ENCODE measurements around the gene KRT77. TPM values are rescaled to one million over a fixed set of nuclear protein-coding genes. Genes with fewer than 3 reads are reported as not detected.

The KRT77 gene
- total RNA-seq, 2 donors from 2014 or later: 0.41 TPM; not detected in 1

- DNase-seq (ENCODE audit: low spot score) (no peak), ATAC-seq (ENCODE audit: insufficient number of reproducible peaks, low FRiP score, low read depth) (no peak)
- H3K36me3 ChIP-seq: no peaks in the 10 kb centered on the region
- H3K27ac ChIP-seq: no peak overlapping the region
- no peaks in the 10 kb centered on the region for H3K27me3 ChIP-seq (replicated peaks; ENCODE audit: insufficient read depth)
- H3K4me3 ChIP-seq: no peak overlapping the region
- no peaks in the 10 kb centered on the region for H3K9me3 ChIP-seq
- peaks cover 0 to 8% of the 10 kb centered on the region in 2 donors for H3K4me1 ChIP-seq (ENCODE audit: control insufficient read depth in 1 of 2, low read depth in 2 of 2)
- TF ChIP-seq CTCF (IDR thresholded peaks at IDR 0.05): no peak
These were observed 8.3 kb downstream of the KRT77 start for GRCh38 chr12:52695039-52695438.

GRCh38 chr12:52694151-52694550 lies 9.2 kb downstream of the KRT77 start:
- no peak for TF ChIP-seq CTCF (IDR thresholded peaks at IDR 0.05)
- Histone ChIP-seq H3K4me1 (ENCODE audit: control insufficient read depth in 1 of 2, low read depth in 2 of 2) (peaks cover 0 to 8% of the 10 kb centered on the region in 2 donors), H3K9me3 (no peaks in the 10 kb centered on the region), H3K4me3 (no peak overlapping the region), H3K36me3 (no peaks in the 10 kb centered on the region), H3K27me3 (replicated peaks; ENCODE audit: insufficient read depth) (no peaks in the 10 kb centered on the region), H3K27ac (no peak overlapping the region)
- DNase-seq (ENCODE audit: low spot score): no peak
- no peak for ATAC-seq (ENCODE audit: insufficient number of reproducible peaks, low FRiP score, low read depth)

GRCh38 chr12:52693261-52693660 lies 10.1 kb downstream of the KRT77 start:
- H3K4me1 ChIP-seq (ENCODE audit: control insufficient read depth in 1 of 2, low read depth in 2 of 2): peaks cover 0 to 8% of the 10 kb centered on the region in 2 donors
- H3K27ac ChIP-seq: no peak overlapping the region
- no peaks in the 10 kb centered on the region for H3K36me3 ChIP-seq
- no peaks in the 10 kb centered on the region for H3K27me3 ChIP-seq (replicated peaks; ENCODE audit: insufficient read depth)
- no peak overlapping the region for H3K4me3 ChIP-seq
- H3K9me3 ChIP-seq: no peaks in the 10 kb centered on the region
- TF ChIP-seq CTCF (IDR thresholded peaks at IDR 0.05): no peak
- no peak for DNase-seq (ENCODE audit: low spot score)
- no peak for ATAC-seq (ENCODE audit: insufficient number of reproducible peaks, low FRiP score, low read depth)

GRCh38 chr12:52692254-52692653 lies 11.1 kb downstream of the KRT77 start:
- Histone ChIP-seq H3K36me3 (no peaks in the 10 kb centered on the region), H3K4me1 (ENCODE audit: control insufficient read depth in 1 of 2, low read depth in 2 of 2) (peaks cover 0 to 8% of the 10 kb centered on the region in 2 donors), H3K9me3 (no peaks in the 10 kb centered on the region), H3K27me3 (replicated peaks; ENCODE audit: insufficient read depth) (no peaks in the 10 kb centered on the region), H3K27ac (no peak overlapping the region), H3K4me3 (no peak overlapping the region)
- TF ChIP-seq CTCF (IDR thresholded peaks at IDR 0.05): no peak
- ATAC-seq (ENCODE audit: insufficient number of reproducible peaks, low FRiP score, low read depth) (no peak), DNase-seq (ENCODE audit: low spot score) (no peak)

- H3K27ac ChIP-seq: no peak overlapping the region
- ATAC-seq (ENCODE audit: insufficient number of reproducible peaks, low FRiP score, low read depth): no peak
- H3K9me3 ChIP-seq: no peaks in the 10 kb centered on the region
- no peak for DNase-seq (ENCODE audit: low spot score)
- peaks cover 0 to 8% of the 10 kb centered on the region in 2 donors for H3K4me1 ChIP-seq (ENCODE audit: control insufficient read depth in 1 of 2, low read depth in 2 of 2)
- no peaks in the 10 kb centered on the region for H3K36me3 ChIP-seq
- no peak overlapping the region for H3K4me3 ChIP-seq
- no peaks in the 10 kb centered on the region for H3K27me3 ChIP-seq (replicated peaks; ENCODE audit: insufficient read depth)
- no peak for TF ChIP-seq CTCF (IDR thresholded peaks at IDR 0.05)
These were observed 11.5 kb downstream of the KRT77 start for GRCh38 chr12:52691841-52692150.

Measured in thoracic aorta (tissue), 2 donors.